GM12892 (cell line): ENCODE measurements around the gene DGKI.

Experiments
- POLR2A ChIP-seq: IDR thresholded peaks from 2 replicates; pipeline ENCODE4 v1.6.1; 2011; ENCODE audit warnings: low read depth, low read length, control low read depth
- TAF1 ChIP-seq: IDR thresholded peaks from 2 replicates; pipeline ENCODE4 v1.6.1; 2011; ENCODE audit warnings: low read depth, mild to moderate bottlenecking, control low read depth, low read length, borderline replicate concordance

DNA sequence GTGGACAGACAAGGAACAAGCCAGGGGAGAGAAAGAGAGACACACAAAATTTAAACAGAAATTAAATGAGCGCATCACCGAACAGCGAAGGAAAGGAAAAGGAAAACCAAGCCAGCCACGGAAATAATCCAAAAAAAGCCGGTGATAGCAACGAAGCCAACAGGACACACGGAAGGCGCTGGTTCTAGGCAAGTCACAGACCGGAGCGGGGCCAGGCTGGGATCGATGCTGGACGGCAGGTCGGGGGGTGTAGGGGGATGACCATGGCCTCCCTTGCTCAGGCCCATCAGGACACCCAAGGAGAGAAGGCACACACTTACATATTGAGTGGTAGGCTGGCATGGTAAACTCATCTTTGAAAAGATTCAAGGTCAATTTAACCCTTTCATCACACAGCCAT, 300.8 kb downstream of the DGKI start:
- TF ChIP-seq POLR2A (no peak), TAF1 (no peak)
